Prostate gland (tissue), 2 donors: ENCODE data around the gene DMRT2.

Source experiments
- CTCF ChIP-seq, 4 experiments: fragments of 200-600 bp in 2 of 4; fragments of 450-650 bp in 2 of 4; sonication (generic) in 2 of 4; IDR thresholded peaks; 1 replicate in 3 of 4; 2 replicates in 1 of 4; pipeline ENCODE4 v1.5.1; 2016 to 2019; ENCODE audit warnings: antibody characterized with exemption in 4 of 4, mild to moderate bottlenecking in 2 of 4, moderate library complexity in 2 of 4
- POLR2AphosphoS5 ChIP-seq: sonication (generic); formaldehyde crosslinking; IDR thresholded peaks from one replicate; pipeline ENCODE4 v1.6.1; 2017; ENCODE audit warnings: antibody characterized with exemption

- TF ChIP-seq CTCF (IDR thresholded peaks at IDR 0.05) (no peak), POLR2AphosphoS5 (no peak)
Observed at GRCh38 chr9:1094749-1095148, 44.6 kb downstream of the DMRT2 start.
